GM18499 (cell line): Measurements from ENCODE around the gene KLHL3.
"Not testable (repeated sequence)": the region's sequence is repeated elsewhere in the genome, so short reads cannot be mapped to it uniquely, and the experiment has no call there.

Experiments used
- ATAC-seq: cut with Tn5 transposase; IDR thresholded peaks from one replicate; pipeline ENCODE4 v1.9.1; 2021; ENCODE audit warnings: moderate number of reproducible peaks; ENCODE audit not compliant: insufficient read depth, unreplicated experiment

KLHL3 gene

GRCh38 chr5:137735555-137736284, at the start of gene KLHL3:
TSS of gene KLHL3 (minus strand) at chr5:137736089. CDS start at chr5:137735646, 443 bp downstream.
- ATAC-seq: no peak

GRCh38 chr5:137782984-137783536, 47.2 kb upstream of the KLHL3 start:
- no peak for ATAC-seq

GRCh38 chr5:137782055-137782454, 46.2 kb upstream of the KLHL3 start:
- no peak for ATAC-seq

GRCh38 chr5:137778772-137779564, 43.1 kb upstream of the KLHL3 start:
- no peak for ATAC-seq

- not testable (repeated sequence) for ATAC-seq
Measured at GRCh38 chr5:137767937-137768336, 32.0 kb upstream of the KLHL3 start.

- ATAC-seq: no peak
Measured at GRCh38 chr5:137761566-137761965, 25.7 kb upstream of the KLHL3 start.

GRCh38 chr5:137760719-137761516, 25.0 kb upstream of the KLHL3 start:
- ATAC-seq: no peak

- no peak for ATAC-seq
Measured at GRCh38 chr5:137760294-137760693, 24.4 kb upstream of the KLHL3 start.

- peak; percentile 28 for ATAC-seq
Measured at GRCh38 chr5:137758715-137759306, 22.9 kb upstream of the KLHL3 start.

- ATAC-seq: no peak
Measured at GRCh38 chr5:137758121-137758520, 22.2 kb upstream of the KLHL3 start.

- no peak for ATAC-seq
Measured at GRCh38 chr5:137757634-137758033, 21.7 kb upstream of the KLHL3 start.

GRCh38 chr5:137754961-137755762, 19.3 kb upstream of the KLHL3 start:
- ATAC-seq: no peak

GRCh38 chr5:137754188-137754960, 18.5 kb upstream of the KLHL3 start, which contains the start of gene HNRNPA0:
TSS of gene HNRNPA0 (minus strand) at chr5:137754363. CDS start at chr5:137754066, 297 bp downstream.
- peak; percentile 70 for ATAC-seq

GRCh38 chr5:137753691-137754187, 17.9 kb upstream of the KLHL3 start:
- ATAC-seq: peak; percentile 2

- ATAC-seq: no peak
Measured at GRCh38 chr5:137752905-137753690, 17.2 kb upstream of the KLHL3 start.

- ATAC-seq: no peak
Measured at GRCh38 chr5:137751869-137752491, 16.1 kb upstream of the KLHL3 start.

- no peak for ATAC-seq
Measured at GRCh38 chr5:137750436-137750835, 14.5 kb upstream of the KLHL3 start.
